HG02763 (cell line): ENCODE measurements around the gene ABHD16B.
"Not testable (repeated sequence)": the region's sequence is repeated elsewhere in the genome, so short reads cannot be mapped to it uniquely, and the experiment has no call there.

Experiments
- ATAC-seq: cut with Tn5 transposase; IDR thresholded peaks from one replicate; pipeline ENCODE4 v1.9.1; 2021; ENCODE audit warnings: mild to moderate bottlenecking, moderate library complexity; ENCODE audit not compliant: unreplicated experiment

Gene ABHD16B

GRCh38 chr20:63854069-63854765 is 7.1 kb upstream of the ABHD16B start:
- ATAC-seq: no peak

GRCh38 chr20:63854766-63855362 is 6.4 kb upstream of the ABHD16B start:
- no peak for ATAC-seq

- no peak for ATAC-seq
Measured at GRCh38 chr20:63855363-63856097, 5.8 kb upstream of the ABHD16B start.

- no peak for ATAC-seq
Measured at GRCh38 chr20:63856098-63856511, 5.2 kb upstream of the ABHD16B start.

- no peak for ATAC-seq
Measured at GRCh38 chr20:63857764-63858392, 3.4 kb upstream of the ABHD16B start.

- ATAC-seq: no peak
Measured at GRCh38 chr20:63858393-63859165, 2.7 kb upstream of the ABHD16B start.

- ATAC-seq: no peak
Measured at GRCh38 chr20:63859166-63859699, 2.1 kb upstream of the ABHD16B start.

- no peak for ATAC-seq
Measured at GRCh38 chr20:63860325-63861051, 810 bp upstream of the ABHD16B start.

GRCh38 chr20:63861981-63862901 is 943 bp downstream of the ABHD16B start:
- no peak for ATAC-seq

- no peak for ATAC-seq
Measured at GRCh38 chr20:63863021-63863797, 1.9 kb downstream of the ABHD16B start.

GRCh38 chr20:63863798-63864544 is 2.7 kb downstream of the ABHD16B start:
- peak; percentile 70 for ATAC-seq

- ATAC-seq: no peak
Measured at GRCh38 chr20:63864545-63864977, 3.3 kb downstream of the ABHD16B start.

GRCh38 chr20:63864978-63865640 is 3.8 kb downstream of the ABHD16B start, which contains the start of gene TPD52L2:
TSS of gene TPD52L2 (plus strand) at chr20:63865270. CDS start at chr20:63865366, 96 bp downstream.
- ATAC-seq: peak; percentile 73

- ATAC-seq: not testable (repeated sequence)
Measured at GRCh38 chr20:63867042-63867441, 5.7 kb downstream of the ABHD16B start.

GRCh38 chr20:63868264-63868663 is 7.0 kb downstream of the ABHD16B start:
- ATAC-seq: no peak

- ATAC-seq: no peak
Measured at GRCh38 chr20:63873477-63873971, 12.2 kb downstream of the ABHD16B start.
